HG03469 (cell line): Measurements from ENCODE around the gene ZNF70.
"Not testable (repeated sequence)": the region's sequence is repeated elsewhere in the genome, so short reads cannot be mapped to it uniquely, and the experiment has no call there.

ENCODE experiments used
- ATAC-seq: cut with Tn5 transposase; IDR thresholded peaks from one replicate; pipeline ENCODE4 v1.9.1; 2021; ENCODE audit warnings: mild to moderate bottlenecking, moderate library complexity, moderate number of reproducible peaks; ENCODE audit not compliant: unreplicated experiment

The ZNF70 gene

DNA sequence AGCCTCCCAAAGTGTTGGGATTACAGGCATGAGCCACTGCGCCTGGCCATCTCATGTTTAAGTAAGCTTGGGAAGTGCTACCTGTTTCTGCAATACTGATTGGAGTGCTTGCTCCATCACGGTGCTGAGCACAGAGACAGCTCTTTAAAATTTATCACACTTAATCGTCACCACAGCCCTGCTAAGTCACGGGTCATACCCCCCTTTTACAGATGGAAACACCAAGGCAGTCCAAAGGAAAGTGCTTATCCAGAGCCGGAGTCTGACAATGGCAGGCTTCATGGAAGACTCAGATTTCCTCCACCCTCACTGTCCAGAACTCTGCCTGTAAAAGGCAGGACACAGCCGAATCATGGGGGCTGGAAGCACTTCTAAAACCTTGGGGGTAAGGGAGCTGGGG is 9.1 kb upstream of the ZNF70 start:
- ATAC-seq: no peak

GRCh38 chr22:23759566-23759965 is 8.7 kb upstream of the ZNF70 start:
- ATAC-seq: no peak

- no peak for ATAC-seq
Observed at GRCh38 chr22:23756891-23757290, 6.0 kb upstream of the ZNF70 start.

- ATAC-seq: no peak
Observed at GRCh38 chr22:23755711-23756110, 4.8 kb upstream of the ZNF70 start.

GRCh38 chr22:23754980-23755636 is 4.2 kb upstream of the ZNF70 start:
- no peak for ATAC-seq

DNA sequence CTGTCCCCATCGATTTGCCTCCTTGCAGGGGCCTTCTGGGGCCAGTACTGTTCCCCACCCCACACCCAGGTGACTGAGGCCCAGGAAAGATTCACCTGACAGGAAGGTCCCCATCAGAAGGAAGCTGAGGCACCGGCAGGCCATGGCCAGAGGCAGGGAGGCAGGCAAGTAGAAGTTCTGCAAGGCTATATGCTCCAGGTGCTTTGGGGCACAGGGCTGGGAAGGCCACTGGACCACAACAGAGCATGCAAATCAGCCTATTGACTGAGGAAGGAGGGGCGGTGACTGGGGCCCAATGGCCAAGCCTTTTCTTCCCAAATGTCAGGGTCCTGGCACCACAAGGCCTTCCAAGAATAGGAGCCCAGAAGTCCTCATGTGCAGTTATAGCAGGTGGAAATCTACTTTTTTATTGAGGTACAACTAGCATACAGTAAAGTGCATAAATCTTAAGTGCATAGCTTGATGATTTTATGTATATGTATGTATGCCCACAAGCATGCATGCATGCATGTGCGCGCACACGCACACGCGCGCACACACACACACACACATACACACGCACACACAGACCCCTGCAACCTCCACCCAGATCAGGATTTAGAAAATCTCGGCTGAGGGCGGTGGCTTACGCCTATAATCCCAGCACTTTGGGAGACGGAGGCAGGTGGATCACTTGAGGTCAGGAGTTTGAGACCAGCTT is 3.5 kb upstream of the ZNF70 start, which contains the start of gene VPREB3:
Gene VPREB3, minus strand, starts transcription at position 206 of the 700 bp plus-strand sequence. Its CDS starts 62 bp downstream, at position 144.
- no peak for ATAC-seq

DNA sequence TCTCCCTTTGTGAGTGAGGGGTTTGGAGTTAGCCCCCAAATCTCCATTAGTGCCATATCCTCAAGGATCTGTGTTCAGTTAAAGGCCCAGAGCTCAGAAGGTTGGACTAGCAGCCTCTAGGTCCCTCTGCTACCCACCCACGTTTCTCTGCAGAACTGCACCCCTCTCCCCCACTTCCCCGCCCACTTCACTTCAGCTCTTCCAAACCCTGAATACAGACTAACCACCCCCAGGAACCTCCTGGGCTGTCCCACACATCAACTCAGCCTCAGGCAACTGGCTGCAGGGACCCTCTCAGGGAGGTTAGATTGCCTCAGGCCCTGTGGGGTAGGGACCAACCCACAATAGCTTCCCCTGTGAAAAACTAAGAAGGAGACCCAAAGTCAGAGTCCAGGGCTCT is 2.5 kb upstream of the ZNF70 start:
- no peak for ATAC-seq

DNA sequence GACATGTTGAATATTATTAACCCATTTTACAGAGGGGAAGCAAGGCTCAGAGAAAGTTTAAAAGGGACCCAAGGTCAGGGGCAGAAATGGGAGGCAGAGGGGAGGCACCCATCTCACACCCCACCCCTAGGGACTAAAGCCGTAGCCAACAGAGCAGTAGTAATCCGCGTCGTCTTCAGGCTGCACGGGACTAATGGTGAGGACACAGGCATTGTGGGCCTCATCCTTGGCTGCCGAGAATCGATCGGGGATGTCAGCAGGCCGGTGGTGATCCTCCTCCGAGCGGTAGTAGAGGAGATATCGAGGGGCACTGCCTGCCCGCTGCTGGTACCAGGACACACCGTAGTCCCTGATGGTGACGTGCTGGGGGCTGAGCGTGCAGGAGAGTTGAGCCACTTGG is 1.8 kb upstream of the ZNF70 start:
- no peak for ATAC-seq

GRCh38 chr22:23752090-23752691 is 1.3 kb upstream of the ZNF70 start:
- ATAC-seq: no peak

DNA sequence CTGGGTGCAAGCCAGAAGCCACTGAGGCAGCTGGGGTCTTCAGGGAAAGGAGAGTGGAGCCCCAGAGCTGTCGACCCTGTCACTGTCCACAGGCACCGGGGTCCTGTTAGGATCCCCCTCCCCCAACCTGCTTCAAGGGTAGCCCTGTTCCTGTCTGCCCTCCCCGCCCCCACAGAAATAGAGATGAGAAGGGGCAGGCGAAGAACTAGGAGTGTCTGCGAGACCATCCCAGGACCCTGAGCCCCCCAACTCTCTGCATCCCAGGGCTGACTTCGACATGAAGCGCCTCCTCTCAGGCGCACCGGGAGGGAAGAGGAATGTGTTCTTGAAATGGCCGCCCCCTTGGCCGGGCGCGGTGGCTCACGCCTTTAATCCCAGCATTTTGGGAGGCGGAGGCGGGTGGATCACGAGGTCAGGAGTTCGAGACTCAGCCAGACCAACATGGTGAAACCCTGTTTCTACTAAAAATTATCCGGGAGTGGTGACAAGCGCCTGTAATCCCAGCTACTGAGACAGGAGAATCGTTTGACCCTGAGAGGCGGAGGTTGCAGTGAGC is 607 bp upstream of the ZNF70 start:
- no peak for ATAC-seq

DNA sequence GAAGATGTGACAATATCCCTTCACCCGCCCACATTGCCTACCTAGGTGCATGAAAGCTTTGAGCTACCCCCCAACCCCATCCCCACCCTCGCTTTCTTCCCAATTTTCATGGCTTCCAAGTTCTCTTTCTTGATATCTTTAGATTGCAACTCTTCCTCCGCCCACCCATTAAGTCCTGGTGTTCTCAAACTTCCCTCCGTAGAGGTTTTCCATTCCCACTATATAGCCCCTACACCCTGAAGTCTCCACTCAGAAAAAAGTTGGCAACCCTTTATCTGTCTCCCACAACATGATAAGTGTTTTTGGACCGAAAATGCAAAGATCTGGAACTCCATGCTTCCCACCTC is 572 bp downstream of the ZNF70 start:
- ATAC-seq: no peak

- ATAC-seq: no peak
Observed at GRCh38 chr22:23749841-23750301, 1.0 kb downstream of the ZNF70 start.

- no peak for ATAC-seq
Observed at GRCh38 chr22:23745791-23746190, 5.1 kb downstream of the ZNF70 start.

- no peak for ATAC-seq
Observed at GRCh38 chr22:23744485-23744884, 6.4 kb downstream of the ZNF70 start.

DNA sequence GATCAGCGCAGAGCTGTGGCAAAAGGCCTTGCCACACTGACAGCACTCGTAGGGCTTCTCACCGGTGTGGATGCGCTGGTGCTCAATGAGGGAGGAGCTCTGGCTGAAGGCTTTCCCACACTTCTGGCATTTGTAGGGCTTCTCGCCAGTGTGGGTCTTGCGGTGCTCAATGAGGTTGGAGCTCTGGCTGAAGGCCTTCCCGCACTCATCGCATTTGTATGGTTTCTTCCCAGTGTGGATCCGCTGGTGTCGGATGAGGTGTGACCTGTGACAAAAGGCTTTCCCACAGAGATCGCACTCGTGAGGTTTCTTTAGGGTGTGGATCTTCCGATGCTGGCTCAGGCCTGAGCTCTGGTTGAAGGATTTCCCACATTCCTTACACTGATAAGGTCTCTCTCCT is 6.9 kb downstream of the ZNF70 start:
- ATAC-seq: no peak

DNA sequence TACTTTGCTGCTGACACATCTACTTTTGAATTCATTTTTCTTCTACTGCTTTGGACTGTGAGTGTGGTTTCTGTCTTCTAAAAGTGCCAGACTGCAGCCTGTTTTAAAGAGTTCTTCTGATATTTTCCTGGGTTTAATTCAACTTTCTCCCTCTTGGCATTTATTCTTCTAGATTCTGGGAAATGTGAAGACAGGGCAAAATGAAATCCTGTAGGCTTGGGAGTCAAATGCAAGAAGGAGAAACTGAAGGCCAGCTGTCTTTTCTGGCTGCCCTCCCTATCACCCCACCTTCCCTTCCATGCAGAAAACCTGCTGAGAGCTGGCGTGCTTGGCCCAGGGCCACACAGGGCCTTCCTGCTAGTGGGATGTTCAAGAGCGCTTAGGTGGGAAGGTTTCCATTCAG is 7.6 kb downstream of the ZNF70 start:
- ATAC-seq: no peak

- no peak for ATAC-seq
Observed at GRCh38 chr22:23742505-23743264, 8.2 kb downstream of the ZNF70 start.

GRCh38 chr22:23737696-23738095 is 13.2 kb downstream of the ZNF70 start:
- no peak for ATAC-seq

GRCh38 chr22:23728108-23728507 is 22.8 kb downstream of the ZNF70 start:
- not testable (repeated sequence) for ATAC-seq

DNA sequence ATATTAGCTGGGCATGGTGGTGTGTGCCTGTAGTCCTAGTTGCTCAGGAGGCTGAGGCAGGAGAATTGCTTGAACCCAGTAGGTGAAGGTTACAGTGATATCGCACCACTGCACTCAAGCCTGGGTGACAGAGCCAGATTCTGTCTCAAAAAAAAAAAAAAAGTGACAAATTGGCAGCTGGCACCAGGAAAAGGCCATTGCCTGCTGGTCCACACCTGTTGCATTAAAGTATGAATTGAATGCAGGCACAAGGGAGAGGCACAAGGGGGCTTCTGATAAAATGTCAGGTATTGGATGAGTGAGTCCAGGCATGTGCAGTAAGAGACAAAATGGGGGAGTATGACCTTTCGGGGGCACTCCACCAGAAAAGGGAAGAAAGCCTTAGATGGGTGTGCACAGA is 28.2 kb downstream of the ZNF70 start:
- ATAC-seq: no peak

GRCh38 chr22:23722160-23722559 is 28.8 kb downstream of the ZNF70 start:
- ATAC-seq: no peak
